SK-MEL-5 (cell line): ENCODE measurements around the gene FYB1. TPM values are rescaled to one million over a fixed set of nuclear protein-coding genes. Genes with fewer than 3 reads are reported as not detected.

Experiments used
- DNase-seq: peaks from one replicate; pipeline ENCODE4 v3.0.0-alpha.2; 2016; ENCODE audit warnings: low read depth, low spot score
- in situ Hi-C: cut with HindIII; loops from 2 replicates; pipeline ENCODE4 v1.10.0; 2016; ENCODE audit warnings: low sequenced_read_pairs, high pct_unique_total_duplicates, low pct_unique_long_range_greater_than_20kb
- total RNA-seq: library from RNA; depleted of rRNA; stranded (reverse); fragments of >200 nt; shearing (Covaris generic); gene quantifications from 2 replicates; pipeline ENCODE4 v1.2.3, GENCODE V29; 2014

FYB1 gene
- total RNA-seq, 1 experiment from 2014 or later: 29.1 TPM

DNA sequence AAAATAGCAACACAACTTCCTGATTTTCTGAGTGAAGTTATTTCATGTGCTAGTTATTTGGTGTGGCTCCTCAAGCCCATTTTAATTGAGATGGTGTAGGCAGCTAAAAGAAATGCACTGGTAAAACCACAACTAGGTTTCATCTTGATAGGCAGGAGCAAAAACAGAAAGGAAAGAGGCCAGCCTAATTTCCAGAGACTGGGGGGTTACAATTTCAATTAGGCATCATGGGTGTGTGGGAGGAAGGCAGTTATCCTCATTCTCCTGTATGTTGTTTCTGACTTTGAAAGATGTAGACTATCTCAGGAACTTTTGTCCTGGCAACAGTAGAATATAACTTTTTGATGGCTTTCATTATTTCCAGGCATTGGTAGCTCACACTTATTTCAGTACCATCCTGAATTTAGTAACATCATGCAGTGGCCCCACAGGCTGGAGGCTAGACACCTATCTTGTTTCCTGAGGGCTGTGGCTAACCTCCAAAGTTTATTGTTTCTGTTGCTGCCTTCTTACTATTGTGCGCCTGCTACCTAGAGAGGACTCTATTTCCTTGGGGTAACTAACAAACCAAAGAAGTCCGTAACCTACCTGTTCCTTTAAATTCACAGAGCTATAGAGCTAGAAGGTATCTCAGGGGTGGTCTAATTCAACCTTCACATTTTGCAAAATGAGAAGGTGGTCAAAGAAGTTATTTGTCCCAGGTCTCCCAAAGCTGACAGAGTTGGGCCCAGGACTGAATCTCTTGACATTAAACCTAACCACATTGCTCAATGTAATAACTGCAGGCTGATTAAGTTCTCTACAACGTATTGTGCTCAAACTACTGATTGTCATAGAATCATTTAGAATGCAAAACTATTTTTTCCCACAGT lies 42.4 kb downstream of the FYB1 start:
- no peak for DNase-seq
- in situ Hi-C loops: no loop called here

DNA sequence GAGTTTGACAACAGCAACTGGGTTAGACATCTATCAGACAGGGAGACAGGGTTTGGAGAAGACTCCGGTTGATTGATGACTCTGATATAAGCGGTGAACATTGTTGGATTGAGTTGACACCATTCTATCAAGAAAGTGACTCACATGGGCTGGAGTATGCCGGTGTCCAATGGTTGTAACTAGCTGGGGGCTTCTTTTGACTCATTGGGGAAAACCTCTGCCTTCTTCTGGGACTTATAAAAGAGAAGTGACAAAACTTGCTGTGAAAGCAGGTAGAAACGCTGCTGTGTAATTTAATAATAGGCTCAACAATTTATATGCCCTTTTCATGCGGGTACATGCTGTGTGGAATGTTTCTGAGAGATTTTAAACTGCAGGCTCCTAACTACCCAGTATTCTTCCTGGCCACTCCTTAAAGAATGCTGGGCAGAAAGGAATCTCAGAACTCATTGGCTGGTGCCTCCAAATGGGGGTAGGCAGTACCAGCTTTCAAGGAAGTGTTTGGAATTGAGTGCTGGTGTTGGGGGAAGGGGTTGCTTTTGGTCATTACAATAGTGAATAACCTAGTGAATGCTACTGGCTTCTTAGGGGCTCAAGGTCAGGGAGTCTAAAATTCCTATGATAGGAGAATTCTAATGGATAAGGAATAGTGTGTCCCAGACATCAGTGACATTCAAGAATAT lies 43.9 kb downstream of the FYB1 start:
- no peak for DNase-seq
- in situ Hi-C loops: no loop called here

DNA sequence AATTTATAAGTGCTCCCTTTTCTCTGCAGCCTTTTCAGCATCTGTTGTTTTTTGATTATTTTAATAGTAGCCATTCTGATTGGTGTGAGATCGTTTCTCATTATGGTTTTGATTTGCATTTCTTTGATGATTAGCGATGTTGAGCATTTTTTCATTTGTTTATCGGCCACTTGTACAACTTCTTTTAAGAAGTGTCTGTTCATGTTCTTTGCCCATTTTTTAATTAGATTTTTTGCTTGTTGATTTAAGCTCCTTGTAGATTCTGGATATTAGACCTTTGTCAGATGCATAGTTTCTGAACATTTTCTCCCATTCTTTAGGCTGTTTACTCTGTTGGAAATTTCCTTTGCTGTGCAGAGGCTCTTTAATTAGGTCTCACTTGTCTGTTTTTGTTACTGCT lies 46.3 kb downstream of the FYB1 start:
- in situ Hi-C loops: no loop called here
- DNase-seq: no peak

DNA sequence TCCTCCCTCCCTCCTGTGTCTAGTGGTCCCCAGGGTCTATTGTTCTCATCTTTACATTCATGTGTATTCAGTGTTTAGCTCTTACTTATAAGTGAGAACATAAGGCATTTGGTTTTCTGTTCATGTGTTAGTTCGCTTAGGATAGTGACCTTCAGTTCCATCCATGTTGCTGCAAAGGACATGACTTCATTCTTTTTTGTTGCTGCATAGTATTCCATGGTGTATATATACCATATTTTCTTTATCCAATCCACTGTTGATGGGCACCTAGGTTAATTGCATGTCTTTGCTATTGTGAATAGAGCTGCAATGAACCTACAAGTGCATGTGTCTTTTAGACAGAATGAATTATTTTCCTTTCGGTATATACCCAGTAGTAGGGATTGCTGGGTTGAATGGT lies 46.8 kb downstream of the FYB1 start:
- in situ Hi-C loops: no loop called here
- no peak for DNase-seq

DNA sequence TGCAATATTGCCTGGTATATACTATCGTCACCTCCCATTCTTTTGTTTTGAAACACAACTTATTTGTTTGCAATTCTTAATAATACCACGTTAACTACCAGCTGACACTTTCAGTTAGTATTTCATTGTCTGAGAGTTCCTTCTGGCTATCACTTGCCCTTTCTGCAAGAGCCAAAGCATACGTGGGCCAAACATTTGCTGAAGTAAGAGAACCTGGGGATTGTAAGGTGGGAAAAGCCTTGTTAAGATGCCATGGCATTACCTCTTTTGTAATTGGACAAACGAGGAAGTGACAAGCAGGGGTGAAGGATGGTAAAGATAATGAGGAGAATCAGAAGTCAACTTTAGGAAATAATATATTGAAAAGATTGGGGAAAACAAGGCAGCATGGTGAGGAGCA lies 47.7 kb downstream of the FYB1 start:
- in situ Hi-C loops: no loop called here
- DNase-seq: no peak

DNA sequence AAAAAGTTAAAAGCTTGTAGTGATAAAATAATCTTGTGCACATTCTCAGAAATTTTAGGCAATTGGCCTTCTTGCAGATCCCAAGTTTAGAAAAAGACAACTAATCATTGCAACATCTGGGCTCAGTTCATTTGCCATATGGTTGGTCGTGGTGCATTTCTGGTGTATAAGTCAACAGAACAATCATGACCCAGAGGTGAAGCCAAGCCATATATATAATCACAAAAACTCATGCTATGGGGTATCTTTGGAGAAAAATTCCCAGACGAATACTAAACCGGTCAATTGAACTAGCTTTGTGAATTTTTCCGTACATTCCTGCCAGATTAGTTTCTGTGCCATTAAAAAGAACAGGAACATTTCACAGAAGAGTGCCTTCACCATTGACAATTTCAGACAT lies 50.3 kb downstream of the FYB1 start:
- DNase-seq: no peak
- in situ Hi-C loops: no loop called here

DNA sequence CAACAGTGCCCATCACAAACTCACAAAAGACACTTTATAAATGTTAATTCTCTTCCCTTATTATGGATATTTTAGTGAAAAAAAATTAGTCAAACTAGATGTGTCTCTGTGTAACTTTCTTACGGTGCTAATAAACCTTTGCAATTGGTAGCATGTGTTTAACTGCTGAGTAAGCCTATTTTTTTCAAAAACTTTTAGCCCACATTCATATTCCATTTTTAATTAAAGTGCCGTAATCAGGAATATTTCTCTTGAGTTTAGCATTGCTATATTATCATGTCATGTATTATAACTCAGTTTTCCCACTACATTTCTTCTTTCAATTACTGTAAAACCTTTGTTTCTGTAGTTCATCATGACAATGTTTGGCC lies 51.4 kb downstream of the FYB1 start:
- in situ Hi-C loops: no loop called here
- no peak for DNase-seq

DNA sequence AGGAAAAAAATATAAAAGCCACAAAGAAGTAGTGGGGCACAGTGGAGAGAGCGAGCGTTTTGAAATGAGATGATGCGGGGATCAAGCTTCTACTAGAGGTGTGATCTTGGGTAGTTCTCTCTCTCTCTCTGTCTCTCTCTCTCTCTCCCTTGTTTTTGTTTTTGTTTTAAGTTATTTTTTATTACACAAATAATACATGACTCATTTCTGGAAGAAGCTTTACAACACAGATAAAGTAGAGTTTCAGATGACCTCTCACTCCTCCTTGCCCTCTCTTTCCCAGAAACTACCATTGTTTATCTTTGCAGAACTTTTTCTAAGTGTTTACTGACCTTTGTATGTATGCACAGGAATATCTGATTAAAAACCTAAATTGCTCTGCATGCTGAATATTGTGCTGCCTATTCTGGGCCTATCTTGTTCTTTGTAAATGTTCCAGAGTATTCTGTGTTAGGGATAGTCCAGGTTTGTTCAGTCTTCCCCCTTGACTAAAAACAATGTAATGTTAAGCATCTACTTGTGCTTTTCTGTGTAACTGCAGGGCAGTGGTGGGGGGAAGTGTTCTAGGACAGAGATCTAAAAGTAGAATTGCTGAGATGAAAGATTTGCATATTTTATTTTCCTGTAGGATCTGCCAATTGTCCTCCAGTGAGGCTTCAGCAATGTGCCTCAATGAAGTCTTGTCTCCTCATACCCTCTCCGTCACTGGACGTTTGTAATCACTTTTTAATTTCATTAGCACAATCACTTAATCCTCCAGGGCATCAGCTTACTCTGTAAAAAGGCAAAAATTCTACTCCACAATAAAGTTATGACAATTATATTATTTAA lies 52.0 kb downstream of the FYB1 start:
- DNase-seq: no peak

DNA sequence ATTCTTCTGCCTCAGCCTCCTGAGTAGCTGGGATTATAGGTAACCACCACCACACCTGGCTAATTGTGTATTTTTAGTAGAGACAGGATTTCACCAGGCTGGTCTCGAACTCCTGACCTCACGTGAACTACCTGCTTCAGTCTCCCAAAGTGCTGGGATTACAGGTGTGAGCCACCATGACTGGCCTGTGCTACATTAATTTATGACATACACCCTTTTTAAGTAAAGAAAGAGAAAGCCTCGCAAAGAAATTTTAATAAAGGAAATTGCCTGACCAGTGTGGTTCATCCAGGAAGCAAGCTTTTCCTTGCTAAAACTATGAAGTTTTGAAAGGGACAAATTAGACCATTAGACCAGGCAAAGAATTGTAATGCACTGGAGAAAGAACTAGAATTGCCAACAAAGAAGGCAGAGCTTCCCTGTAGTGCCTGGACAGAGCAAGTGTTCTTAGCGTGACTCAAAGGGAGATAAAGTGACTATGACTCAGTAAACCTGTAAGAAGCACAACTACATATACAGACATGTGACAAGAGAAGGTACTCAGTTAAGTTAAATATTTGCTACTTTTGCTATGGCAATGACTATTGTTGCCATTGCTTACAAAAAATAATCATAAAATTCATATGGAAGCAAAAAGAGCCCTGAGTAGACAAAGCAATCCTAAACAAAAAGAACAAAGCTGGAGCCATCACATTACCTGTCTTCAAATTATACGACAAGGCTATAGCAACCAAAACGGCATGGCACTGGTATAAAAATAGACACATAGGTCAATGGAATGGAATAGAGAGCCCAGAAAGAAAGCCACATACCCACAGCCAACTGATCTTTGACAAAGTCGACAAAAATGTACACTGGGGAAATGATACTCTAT lies 54.6 kb downstream of the FYB1 start:
- DNase-seq: no peak
- in situ Hi-C loops: no loop called here

More for the DNA sequence above, 52.0 kb downstream of the FYB1 start:
- in situ Hi-C loops: no loop called here

DNA sequence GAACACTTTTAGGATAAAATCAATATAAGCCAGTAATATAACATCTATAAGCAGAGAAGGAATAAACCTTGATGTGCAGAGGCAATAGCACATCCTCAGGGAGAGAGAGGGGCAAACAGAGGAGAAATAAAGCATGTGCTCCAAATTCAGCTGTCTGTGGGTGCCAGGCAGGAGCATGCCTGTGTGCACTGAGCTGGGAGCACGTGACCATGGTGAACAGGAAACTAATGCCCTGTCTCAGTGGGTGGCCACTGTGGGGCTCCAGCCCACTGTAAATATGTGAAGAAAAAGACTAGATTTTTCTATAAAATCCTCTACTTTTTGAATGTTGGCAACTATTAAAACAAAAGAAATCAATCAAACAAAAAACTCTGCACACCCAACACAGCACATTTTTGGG lies 55.3 kb downstream of the FYB1 start:
- DNase-seq: peak; percentile 53
- in situ Hi-C loops: no loop called here

DNA sequence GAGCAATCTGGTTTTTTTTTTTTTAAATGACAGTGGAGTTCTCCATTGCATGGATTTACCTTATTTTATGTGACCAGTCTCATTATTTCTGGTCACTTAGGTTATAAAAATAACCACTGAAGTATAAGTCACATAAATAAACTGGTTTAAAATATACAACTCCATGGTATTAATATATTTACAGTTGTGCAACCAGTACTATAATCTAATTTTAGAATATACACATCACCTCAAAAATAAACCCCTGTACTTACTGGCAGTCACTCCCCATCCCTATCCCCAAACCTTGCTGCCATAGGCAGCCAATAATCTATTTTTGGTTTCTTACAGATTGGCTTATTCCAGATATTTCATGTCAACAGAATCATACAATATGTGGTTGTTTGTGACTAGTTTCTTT lies 57.8 kb downstream of the FYB1 start:
- DNase-seq: no peak
- in situ Hi-C loops: no loop called here

DNA sequence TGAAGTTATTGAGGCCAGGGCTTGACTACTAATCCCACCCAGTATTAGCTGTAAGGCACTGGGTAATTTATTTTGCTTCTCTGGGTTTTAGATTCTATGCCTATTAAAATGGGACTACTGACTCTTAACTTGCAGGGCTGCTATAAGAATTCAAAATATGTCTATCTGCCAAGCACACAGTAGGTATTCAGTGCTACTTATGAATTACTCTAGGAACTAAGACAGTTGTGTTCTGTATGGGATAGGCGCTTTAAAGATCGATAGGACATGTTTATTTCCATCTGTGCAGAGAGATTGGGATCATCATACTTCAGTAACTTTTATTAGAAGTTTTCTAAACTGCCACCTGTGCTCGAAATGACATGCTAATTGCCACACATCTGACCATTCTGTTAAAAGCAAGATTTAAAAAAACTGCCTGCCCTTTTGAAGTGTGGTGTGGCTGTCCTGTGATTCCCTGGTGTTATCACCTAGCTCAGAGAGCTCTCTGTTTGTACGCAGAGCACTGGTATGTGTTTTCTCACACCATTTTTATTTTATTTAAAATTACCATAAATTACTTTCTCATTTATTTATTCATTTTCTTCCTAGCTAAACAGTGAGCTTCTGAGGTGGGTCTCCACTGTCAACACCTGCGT lies 58.7 kb downstream of the FYB1 start:
- no peak for DNase-seq
- in situ Hi-C loops: no loop called here

DNA sequence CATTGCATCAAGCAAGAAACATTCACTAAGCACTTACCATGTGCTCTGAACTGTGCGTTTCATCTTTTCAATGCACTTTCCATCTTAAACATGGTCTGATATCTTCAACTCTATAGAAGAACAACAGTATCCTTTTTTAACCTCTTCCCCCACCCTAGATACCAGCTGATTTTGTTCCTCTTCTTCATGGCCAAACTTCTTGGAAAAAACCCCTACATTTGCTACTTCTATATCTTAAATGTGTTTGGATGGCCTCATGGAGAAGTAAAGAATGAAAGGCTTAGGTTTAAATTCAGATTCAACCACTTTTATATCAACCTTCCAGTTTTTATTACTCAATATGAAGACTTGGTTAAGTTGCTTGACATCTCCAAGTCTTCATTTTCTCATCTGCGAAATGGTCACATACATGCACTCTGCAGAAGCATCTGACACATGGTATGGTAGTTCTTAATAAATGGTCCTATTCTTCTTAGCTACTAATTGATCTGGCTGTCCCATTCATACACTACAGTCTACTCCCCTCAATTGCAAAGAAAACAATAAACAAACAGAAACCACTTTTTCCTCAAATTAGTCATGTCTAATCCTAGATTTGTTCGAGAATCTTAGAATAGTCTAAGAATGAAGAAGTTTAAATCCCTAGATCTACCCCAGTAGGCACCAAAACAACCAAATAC lies 59.4 kb downstream of the FYB1 start:
- in situ Hi-C loops: no loop called here
- peak; percentile 79 for DNase-seq

DNA sequence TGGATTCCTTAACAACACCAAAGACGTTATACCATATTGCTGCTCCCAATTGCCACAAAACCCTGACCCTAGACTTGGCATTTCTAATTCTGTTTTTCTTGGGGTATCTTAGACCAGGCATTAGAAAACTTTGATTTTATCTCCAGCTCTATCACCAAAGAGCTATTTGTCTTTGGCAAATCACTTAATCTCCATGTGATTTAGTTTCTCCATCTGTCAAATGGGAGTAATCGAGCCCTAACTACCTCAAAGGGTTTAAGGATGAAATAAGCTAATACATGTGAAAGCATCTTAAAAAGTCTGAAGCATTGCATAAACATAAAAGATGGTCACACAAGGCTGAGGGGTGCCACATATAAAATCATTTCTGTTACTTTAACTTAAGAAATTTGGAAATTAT lies 60.6 kb downstream of the FYB1 start:
- in situ Hi-C loops: no loop called here

DNA sequence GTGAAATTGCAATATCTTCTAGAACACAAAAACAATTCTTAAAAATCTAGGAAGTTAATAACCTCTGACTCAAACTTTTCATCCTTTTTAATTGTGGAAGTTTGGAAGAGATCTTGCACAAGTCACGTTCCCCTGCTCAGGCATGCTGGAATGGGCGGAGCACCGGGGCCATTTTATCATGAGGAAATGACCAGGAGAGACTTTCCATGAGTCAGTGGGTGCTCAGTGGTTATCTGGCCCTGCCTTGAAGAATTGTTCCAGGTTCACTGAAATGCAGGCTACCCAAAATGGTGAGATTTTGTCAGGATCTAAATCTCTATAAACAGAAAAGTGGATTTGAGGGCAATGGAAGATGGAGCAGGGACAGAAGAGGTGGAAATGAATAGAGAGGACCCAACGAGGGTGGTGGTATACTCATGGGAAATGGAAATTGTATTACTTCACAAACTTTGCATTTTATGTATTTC lies 61.2 kb downstream of the FYB1 start:
- no peak for DNase-seq

More for the DNA sequence above, 60.6 kb downstream of the FYB1 start:
- no peak for DNase-seq

DNA sequence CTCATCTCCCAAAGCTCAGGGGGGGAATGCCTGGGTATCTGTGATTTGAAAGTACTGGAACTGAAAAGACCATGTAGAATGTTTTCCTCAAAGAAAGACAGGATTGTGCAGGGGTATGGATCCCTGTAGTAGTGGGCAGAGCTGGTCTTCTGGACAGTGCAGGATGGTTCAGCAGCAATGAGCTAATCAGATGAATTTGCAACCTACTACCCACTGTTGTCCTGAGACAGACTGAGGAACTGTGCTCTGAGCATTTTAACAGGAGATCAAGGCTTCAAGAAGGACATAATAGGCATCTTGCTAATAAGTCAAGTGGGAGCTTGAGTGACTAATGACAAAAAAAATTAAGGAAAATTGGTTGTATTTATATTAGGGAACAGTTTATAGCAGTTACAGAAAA lies 61.7 kb downstream of the FYB1 start:
- no peak for DNase-seq
- in situ Hi-C loops: no loop called here

More for the DNA sequence above, 61.2 kb downstream of the FYB1 start:
- in situ Hi-C loops: no loop called here
